ENCODE measurements around the gene STAM.
"Not testable (repeated sequence)": the region's sequence is repeated elsewhere in the genome, so short reads cannot be mapped to it uniquely, and the experiment has no call there.

STAM gene

DNA sequence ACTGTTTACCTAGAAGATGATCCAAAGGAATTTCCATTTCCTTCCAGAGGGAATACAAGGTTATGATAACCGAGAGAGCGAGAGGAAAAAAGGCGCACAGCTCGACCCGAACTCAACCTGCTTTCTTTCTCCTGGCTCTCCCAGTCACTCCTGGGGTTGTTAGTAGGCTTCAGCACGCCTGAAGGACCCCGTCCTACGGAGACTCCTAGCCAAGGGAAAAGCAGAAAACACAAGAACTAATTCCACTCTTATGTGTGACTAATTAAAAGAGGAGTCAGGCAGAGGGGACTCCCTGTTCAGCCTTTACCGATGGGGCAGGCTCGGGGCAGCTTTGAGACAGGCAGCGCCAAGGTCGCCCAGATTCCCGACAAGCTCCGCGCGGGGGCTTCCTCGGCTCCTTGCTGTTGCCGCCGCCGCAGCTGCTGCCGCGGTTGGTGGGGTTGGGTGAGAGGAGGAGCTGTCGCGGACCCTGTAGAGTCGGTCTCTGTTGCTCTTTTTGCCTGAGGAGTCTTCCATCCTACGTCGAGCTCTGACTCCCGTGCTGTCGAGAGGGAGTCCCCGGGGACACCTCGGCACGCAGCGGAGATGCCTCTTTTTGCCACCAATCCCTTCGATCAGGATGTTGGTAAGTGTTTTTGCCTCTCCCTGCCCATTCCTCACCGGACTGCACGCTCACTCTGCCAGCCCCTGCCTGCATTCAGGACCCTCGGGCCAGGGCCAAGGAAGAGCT is at the start of gene STAM:
Gene STAM (plus strand): TSS at position 397 of the 730 bp plus-strand sequence. CDS start 189 bp downstream, at position 586.
- DNase-seq = peak; percentile 12

DNA sequence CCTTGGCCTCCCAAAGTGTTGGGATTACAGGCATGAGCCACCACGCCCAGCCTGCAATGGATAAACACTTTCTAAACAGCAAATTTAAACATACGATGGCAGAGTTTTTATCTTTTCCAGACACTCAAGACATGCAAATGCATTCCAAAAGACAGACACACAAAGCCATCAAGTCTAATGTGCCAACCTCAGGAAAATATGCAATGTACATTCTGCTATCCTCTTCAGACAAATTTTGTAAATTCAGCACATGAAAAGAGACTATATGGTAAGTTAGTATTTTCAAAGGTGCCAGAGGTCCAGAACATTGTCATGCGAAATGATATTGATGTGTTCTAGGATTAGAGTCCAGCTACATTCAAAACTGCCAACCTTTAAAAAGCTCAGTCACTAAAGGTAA is 46.6 kb upstream of the STAM start:
- DNase-seq = no peak

DNA sequence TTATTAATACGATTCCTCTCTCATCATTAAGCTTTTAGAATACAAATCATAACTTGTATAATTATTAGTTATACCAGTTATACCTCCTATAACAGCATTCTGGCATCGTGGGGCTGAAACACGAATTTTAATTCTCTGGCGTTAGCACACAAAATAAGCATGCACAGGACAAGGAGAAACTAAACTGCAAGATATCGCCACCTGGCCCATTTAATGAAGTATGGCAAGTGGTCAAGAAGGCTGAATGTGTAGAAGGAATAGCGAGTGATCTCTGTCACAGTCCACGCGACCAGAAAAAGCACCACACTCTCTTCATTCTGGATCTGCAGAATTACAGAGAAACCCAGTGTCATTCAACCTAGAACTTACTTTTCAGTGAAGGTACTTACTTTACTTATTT is 44.9 kb upstream of the STAM start:
- DNase-seq = no peak

DNA sequence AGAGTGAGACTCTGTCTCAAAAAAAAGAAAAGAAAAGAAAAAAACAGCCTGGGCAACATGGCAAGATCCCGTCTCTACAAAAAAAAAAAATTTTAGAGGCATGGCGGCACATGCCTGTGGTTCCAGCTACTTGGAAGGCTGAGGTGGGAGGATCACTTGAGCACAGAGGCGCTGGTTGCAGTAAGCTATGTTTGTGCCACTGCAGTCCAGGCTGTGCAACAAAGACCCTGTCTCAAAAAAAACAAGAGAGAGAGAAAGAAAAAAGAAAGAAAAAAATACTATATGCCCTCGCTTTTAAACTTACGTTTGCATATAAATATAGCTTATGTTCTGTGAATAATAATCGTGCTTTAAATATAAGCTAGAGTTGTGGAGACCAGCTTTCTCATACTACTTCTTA is 38.0 kb upstream of the STAM start:
- DNase-seq = no peak

DNA sequence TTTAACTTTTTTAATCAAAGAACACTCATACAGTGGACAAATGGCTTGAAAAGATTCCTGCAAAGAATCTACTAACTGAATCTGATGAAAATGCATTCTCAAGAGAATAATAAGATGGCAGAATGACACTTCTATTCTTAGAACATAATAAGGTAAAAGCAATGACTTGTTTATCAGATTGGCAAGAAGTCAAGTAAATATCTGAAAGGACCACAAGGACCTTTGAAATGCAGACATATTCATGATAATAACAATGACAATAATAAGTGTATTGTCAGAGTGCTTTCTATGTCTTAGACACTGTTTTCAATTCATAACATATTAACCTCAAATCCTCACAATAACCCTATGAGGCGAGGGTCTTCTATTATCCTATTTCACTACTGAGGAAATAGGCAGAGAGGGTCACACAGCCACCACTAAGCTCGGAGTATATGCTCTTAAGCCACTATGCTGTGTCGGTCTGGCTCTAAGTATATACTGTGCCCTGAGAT is 37.4 kb upstream of the STAM start:
- DNase-seq = no peak

DNA sequence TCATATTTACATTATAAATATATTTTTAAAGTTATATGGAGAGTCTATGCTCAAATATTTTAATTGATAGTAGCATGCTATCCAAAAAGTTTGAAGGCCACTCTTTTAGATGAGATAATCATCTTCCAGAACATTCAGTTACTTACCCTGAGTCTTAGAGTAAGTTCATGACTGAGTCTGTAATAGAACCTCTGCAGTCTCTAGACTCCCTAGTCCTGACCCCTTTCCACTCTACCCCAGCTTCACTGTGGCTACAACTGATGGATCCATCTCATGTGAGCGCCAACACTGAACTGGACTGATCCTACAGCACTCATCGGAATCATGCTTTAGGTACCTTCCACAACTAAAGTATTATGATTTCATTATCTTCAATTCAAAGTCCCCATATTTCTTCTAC is 36.9 kb upstream of the STAM start:
- DNase-seq = no peak

DNA sequence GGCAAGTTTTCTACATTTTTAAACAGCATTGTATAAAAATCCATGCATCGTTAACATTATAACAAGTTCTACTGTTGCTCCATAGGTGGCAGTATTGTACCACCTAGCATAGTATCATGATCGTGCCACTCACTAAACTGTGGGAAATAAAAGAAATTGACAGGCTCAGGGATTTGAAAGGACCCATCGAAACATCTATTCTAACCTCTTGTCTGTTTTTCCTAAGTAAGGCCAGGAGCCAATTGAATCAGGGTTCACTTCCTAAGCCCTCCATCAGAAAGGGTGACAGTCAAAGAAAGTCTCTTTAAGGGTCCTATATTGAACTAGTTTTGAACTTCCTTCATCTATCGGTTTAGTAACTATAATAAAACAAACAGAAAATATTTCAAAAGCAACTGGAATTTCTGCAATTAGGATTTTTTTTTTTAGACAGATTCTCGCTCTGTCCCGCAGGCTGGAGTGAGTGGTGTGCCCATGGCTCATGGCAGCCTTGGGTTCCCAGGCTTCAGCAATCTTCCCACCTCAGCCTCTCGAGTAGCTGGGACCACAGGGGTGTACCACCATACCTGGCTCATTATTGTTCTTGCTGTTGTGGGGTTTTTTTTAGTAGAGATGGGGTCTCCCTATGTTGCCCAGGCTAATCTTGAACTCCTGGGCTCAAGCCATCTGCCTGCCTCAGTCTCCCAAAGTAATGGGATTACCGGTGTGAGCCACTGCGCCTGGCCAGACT is 36.2 kb upstream of the STAM start:
- no peak for DNase-seq

DNA sequence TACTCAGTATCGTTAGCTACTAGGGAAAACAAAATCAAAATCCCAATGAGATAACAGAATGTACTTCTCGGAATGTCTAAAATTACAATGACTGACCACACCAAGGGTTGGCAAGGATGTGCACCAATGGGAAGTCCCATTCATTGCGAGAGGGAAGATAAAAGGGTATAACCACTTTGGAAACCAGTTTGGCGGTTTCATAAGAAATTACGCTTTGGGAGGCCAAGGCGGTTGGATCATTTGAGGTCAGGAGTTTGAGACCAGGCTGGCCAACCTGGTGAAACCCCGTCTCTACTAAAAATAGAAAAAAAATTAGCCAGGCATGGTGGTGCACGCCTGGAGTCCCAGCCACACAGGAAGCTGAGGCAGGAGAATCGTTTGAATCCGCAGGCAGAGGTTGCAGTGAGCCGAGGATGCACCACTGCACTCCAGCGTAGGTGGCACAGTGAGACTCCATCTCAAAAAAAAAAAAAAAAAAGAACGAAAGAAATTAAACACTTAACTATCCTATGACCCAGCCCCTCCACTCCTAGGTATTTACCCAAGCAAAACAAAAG is 34.4 kb upstream of the STAM start:
- DNase-seq = no peak

DNA sequence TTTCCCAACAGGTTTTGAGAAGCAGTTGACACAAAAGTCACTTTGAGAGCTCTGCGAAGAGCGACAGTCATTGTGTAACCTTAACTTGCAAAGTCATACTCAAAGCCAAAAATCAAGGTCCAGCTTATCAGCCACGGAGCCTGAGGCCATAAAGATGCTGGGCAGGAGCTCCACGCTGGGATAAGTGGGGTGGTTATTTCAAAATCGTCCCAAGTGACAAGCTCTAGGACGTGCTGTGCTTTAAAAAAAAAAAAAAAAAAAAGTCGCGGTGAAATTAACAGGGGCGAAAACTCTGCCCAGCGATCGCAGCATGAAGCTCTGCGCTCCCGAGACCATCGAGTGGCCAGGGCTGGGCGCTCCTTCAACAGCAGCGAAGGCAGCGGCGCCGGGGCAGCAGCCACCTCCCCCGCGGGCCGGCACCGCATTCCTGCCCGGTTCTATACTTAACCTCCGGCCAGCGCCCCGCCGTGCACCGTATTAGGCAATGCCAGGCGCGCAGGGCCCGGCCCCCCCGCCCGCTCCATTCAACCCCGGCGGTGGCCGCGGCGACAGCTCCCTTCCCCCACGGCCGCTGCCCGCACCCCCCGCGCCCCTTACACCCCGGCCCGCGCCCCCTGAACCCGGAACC is 27.4 kb upstream of the STAM start:
- no peak for DNase-seq

DNA sequence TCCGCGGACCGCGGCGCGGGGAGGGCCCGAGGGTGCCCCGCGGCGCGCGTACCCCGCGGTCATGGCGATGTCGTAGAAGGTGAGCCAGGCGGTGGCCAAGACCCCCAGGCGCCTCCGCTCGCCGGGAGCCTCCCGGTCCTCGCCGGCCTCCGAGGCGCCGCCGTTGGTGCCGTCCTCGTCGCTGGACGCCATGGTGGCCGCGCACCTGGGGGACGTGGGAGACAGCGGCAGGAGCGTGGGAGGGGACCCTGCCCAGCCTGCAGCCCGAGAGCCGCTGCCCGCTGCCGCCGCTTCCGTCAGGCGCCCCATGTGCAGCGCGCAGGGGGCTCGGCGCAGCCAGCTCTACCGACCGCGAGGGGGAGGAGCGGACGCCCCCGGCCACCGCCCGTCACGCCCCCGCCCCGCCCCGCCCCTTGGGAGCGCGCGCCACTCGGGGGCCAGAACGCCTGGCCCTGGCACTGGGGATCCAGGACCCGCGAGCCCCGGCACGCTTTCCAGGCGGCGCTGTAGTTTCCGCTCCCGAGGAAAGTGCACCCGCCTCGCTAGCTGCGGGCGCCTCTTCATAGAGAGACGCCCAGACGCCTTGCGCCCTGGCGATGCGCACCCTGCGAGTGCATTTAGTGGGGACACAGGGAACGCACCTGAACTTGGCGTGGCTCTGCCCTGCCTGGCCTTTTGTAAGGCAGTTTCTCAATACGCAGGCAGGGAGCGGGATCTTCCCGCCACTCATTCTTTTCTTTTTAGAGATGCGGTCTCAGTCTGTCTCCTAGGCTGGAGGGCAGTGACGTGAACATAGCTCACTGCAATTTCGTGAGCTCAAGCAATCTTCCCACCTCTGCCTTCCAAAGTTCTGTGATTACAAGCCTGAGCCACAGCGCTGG is 26.7 kb upstream of the STAM start, which contains the start of gene HACD1:
Gene HACD1 (minus strand): TSS at position 344 of the 881 bp plus-strand sequence. CDS start 35 bp downstream, at position 309.
- no peak for DNase-seq

DNA sequence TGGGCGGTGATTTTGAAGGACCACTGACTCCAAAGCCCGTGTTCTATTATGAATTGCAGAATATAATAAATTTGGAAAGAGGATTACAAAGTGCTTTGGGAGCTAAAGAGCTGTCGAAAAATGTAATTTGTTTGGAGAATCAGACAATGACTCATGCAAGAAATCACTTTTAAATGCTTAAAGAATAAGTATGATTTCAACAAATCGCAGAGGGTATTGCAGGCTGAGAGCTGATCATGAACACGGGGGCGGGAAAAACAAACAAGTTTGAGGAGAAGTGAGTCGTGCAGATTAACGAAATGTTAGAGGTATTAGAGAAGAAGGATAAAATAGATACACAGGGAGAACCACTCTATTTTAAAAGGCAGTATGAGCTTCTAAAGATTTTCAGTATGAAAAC is 21.9 kb upstream of the STAM start:
- DNase-seq = no peak

DNA sequence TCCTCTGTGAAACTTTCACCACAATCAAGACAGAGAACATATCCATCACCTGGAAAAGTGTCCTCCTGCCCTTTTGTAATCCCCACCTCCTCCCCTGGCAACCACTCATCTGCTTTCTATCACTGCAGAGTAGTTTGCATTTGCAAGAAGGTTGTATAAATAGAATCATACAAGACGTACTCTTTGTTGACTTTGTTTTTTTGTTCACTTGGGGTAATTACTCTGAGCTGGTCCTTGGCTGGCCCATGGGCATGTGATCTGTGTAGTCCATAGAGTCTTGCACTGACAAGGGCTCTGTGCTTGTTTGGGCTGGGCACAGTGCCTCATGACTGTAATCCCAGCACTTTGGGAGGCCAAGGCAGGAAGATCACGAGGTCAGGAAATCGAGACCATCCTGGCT is 19.0 kb upstream of the STAM start:
- no peak for DNase-seq

DNA sequence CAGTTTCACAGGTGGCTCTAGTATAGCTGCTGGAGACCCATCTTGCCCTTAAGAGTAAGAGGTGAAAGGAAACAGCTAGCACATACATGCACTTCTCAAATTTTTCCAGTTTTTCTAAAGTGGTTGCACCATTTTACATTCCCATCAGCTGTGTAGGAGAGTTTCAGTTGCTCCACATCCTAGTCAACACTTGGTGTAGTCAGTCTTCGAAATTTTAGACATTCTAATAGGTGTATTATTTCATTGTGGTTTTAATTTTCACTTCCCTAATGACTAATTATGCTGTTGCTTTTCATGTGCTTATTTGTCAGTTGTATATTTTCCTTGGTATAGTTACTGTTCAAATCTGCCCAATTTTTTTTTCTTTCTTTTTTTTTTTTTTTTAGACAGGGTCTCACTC is 17.3 kb upstream of the STAM start:
- DNase-seq = no peak

DNA sequence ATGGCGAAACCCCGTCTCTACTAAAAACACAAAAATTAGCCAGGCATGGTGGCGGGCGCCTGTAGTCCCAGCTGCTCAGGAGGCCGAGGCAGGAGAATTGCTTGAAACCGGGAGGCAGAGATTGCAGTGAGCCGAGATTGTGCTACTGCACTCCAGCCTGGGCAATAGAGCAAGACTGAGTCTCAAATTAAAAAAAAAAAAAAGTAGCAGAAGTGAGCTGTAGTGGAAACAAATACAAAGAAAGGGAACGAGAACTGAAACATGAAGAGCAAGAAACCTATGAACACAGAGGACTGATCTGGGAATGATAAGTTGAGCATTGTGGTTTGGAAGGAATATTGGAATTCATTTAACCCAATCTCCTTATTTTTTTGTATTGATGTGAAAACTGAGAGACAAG is 11.4 kb upstream of the STAM start:
- not testable (repeated sequence) for DNase-seq

DNA sequence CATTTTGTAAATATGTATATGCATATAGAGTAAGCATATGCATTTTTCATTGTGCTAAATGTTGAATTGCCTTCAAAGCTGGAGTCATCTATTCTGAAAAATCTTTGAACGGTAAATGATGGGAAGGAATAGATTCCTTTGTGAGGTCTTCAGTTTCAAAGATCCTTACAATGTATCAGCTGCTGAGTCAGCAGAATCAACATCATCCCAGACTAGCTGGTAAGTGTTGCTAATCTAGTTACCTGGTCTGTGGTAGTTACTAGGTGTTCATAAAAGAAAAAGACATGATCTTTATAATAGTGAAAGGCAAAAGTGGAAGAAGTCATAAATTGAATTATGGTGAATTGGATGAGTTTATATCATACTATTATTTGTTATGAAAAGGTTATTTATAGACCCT is 10.6 kb upstream of the STAM start:
- no peak for DNase-seq

DNA sequence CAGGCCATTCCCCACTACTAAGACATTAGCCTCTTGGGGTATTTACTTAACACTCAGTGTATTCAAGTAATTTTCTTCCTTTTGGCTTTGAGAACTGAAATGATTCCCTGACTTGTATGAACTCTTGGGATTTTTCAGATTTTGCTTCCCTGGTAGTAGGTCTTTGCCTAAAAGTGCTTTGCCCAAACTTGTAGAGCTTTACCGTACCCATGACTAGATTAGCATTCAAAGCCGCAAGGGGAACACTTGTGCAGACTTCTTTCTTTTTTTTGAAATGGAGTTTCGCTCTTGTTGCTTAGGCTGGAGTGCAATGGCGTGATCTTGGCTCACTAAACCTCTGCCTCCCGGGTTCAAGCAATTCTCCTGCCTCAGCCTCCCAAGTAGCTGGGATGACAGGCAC is 6.1 kb upstream of the STAM start:
- no peak for DNase-seq

DNA sequence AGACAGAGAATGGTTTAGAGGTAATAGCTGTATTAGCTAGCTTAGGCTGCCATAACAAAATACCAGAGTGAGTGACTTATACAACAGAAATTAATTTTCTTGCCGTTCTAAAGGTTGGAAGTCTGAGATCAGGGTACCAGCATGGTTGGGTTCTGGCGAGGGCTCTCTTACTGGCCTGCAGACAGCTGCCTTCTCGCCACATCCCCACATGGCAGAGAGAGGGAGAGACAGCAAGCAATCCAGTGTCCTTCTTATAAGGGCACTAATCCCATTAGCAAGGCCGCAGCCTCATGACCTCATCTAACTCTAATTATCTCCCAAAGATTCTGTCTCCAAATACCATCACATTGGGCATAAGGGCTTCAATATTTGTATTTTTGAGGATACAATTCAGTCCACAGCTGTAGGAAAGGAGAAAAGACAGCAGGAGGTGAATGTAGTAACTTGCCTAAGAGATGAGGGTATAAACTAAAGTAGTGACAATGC is 3.6 kb upstream of the STAM start:
- DNase-seq = no peak

DNA sequence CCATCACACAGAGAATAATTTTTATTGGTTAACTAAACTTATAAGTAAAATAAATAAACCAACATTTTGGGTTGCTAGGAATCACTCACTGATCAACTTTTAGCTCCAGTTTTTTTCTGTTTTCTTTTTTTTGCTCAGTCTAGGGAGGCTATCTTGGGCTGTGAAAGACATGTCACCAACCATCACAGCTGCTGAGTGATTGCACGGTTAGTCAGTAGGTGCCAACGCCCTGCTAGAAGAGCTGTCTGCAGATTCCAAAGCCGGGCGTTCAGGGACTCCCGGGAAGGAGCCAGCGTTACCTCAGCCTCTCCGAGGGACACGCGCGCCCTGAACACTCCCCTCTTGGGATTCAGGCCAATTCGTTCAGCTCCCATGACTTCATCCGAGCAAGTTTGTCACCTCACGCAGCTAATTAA is 604 bp upstream of the STAM start:
- DNase-seq = no peak

DNA sequence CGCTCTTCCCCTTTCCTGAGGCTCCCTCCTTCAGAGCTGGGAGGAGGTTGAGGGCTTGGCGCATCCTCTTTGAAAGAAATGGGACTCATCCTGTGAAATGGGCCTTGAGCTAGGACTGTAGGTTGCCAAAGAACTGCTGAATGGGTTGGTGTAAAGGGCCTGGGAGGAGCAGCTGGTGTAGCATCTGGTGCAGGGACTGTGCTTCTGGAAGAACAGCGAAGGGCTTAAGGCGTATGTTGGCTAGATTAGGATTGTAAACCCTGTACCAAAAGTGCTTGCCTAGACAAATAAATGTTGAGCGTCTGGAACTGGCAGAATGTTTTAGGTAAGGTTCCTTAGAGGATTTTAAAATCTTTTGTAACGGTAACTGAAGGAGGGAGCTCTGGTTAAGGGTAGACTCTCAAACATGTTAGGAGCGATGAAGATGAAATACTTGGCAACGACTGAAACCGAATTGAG is 563 bp downstream of the STAM start:
- DNase-seq = peak; percentile 69

DNA sequence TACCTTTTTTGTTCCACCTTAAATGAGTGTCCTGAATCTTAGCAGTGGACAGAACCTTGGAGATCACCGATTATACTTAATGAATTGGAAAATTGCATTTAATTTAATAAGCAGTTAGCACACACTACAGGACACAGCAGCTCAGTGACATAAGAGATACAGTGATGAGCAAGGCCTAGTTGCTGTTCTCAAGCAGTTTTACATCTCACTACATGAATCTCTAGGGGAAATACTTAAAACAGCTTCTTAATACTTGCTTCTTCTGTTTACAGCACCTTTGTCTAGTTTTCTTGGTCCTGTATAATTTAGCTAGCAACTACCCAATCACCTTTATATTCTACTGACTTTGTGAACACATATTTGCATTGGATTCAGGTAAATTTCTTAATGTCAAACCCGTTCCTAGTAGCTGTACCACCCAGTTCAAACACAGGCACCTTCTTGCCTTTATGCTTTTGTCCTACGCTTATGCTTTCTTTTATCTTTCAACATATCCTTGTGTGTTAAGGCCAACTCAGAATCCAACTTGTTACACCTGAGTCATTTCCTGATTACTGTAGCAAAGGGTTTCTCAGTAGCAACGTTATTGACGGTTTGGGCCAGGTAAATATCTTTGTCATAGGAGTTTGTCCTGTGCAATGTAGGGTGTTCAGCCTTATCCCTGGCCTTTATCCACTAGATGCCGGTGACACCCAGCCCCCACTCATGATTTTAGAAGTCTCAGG is 1.8 kb downstream of the STAM start:
- no peak for DNase-seq

DNA sequence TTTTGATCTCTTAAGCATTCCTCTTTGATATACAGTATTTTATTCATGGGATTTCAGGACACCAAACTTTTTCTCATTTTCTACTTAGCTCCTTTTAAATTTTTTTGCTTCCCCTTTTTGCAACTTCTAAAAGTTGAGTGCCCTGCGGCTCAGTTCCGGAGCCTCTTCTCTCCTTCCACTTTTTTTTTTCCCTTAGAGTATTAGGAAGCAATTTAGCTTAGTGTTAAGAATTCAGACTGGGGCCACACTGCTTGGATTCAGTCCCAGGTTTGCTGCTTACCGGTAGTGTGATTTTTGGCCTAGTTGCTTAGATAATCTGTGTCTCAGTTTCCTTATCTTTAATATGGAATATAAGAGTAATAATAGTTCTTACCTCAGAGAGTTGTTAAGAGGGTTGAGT is 3.4 kb downstream of the STAM start:
- DNase-seq = no peak
